Measurements from ENCODE around the gene ATP1A3.

DNA sequence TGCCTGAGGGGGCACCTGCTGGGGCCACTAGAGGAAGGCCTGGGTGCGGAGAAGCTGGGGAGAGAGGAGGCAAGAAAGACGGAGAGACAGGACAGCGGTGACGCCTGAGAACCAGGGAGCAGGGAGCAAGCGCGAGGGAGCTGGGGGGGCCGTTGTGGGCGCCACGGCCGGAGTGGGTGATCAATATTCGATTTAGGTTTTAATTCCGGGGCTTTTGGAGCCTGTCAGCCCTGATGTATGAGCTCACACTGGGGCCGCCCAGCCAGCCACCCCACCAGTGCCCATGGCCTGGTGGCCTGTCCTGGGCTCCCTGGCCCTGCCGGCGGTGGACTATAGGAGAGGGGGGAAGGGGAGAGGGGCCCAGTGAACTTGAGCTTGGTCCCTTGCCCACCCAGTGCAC is 57.1 kb downstream of the ATP1A3 start:
- TF ChIP-seq, protein P1, sequence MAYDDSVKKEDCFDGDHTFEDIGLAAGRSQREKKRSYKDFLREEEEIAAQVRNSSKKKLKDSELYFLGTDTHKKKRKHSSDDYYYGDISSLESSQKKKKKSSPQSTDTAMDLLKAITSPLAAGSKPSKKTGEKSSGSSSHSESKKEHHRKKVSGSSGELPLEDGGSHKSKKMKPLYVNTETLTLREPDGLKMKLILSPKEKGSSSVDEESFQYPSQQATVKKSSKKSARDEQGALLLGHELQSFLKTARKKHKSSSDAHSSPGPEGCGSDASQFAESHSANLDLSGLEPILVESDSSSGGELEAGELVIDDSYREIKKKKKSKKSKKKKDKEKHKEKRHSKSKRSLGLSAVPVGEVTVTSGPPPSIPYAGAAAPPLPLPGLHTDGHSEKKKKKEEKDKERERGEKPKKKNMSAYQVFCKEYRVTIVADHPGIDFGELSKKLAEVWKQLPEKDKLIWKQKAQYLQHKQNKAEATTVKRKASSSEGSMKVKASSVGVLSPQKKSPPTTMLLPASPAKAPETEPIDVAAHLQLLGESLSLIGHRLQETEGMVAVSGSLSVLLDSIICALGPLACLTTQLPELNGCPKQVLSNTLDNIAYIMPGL (CRISPR knock-in tag; IDR thresholded peaks at IDR 0.05): no peak
- TF ChIP-seq, protein P2, sequence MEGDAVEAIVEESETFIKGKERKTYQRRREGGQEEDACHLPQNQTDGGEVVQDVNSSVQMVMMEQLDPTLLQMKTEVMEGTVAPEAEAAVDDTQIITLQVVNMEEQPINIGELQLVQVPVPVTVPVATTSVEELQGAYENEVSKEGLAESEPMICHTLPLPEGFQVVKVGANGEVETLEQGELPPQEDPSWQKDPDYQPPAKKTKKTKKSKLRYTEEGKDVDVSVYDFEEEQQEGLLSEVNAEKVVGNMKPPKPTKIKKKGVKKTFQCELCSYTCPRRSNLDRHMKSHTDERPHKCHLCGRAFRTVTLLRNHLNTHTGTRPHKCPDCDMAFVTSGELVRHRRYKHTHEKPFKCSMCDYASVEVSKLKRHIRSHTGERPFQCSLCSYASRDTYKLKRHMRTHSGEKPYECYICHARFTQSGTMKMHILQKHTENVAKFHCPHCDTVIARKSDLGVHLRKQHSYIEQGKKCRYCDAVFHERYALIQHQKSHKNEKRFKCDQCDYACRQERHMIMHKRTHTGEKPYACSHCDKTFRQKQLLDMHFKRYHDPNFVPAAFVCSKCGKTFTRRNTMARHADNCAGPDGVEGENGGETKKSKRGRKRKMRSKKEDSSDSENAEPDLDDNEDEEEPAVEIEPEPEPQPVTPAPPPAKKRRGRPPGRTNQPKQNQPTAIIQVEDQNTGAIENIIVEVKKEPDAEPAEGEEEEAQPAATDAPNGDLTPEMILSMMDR (IDR thresholded peaks at IDR 0.05): no peak
- no peak for TF ChIP-seq FOXP4 (CRISPR knock-in tag; IDR thresholded peaks at IDR 0.05)
- TF ChIP-seq, protein P3, sequence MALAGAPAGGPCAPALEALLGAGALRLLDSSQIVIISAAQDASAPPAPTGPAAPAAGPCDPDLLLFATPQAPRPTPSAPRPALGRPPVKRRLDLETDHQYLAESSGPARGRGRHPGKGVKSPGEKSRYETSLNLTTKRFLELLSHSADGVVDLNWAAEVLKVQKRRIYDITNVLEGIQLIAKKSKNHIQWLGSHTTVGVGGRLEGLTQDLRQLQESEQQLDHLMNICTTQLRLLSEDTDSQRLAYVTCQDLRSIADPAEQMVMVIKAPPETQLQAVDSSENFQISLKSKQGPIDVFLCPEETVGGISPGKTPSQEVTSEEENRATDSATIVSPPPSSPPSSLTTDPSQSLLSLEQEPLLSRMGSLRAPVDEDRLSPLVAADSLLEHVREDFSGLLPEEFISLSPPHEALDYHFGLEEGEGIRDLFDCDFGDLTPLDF (CRISPR knock-in tag; IDR thresholded peaks at IDR 0.05): no peak

All from WTC11 (cell line).